Smooth muscle cell (in vitro differentiated cells): ENCODE measurements around the gene DPYSL4. TPM values are rescaled to one million over a fixed set of nuclear protein-coding genes. Genes with fewer than 3 reads are reported as not detected.

ENCODE experiments used
- DNase-seq: peaks from one replicate; lab custom pipeline; 2025; ENCODE audit not compliant: unreplicated experiment; lab: John Stamatoyannopoulos, UW
- H2AFZ ChIP-seq: fragments of 200-600 bp; sonication (generic); 2 replicates; pipeline ENCODE4 v1.6.0; 2016; ENCODE audit warnings: antibody characterized with exemption, low read depth, mild to moderate bottlenecking
- H3F3A ChIP-seq: fragments of 200-600 bp; sonication (generic); 2 replicates; pipeline ENCODE4 v1.6.0; 2017; ENCODE audit warnings: antibody characterized with exemption, low read depth
- H3K27ac ChIP-seq: fragments of 200-600 bp; sonication (generic); 2 replicates; pipeline ENCODE4 v1.5.1; 2016; ENCODE audit warnings: low read depth, mild to moderate bottlenecking
- H3K27me3 ChIP-seq: fragments of 200-600 bp; sonication (generic); 2 replicates; pipeline ENCODE4 v1.6.1; 2016; ENCODE audit warnings: low read depth, mild to moderate bottlenecking
- H3K36me3 ChIP-seq: fragments of 200-600 bp; sonication (generic); 2 replicates; pipeline ENCODE4 v1.5.1; 2016; ENCODE audit warnings: low read depth
- H3K4me1 ChIP-seq: fragments of 200-600 bp; sonication (generic); 2 replicates; pipeline ENCODE4 v1.5.1; 2016; ENCODE audit warnings: low read depth
- H3K4me2 ChIP-seq: fragments of 200-600 bp; sonication (generic); 2 replicates; pipeline ENCODE4 v1.6.0; 2016; ENCODE audit warnings: mild to moderate bottlenecking
- H3K4me3 ChIP-seq: fragments of 200-600 bp; sonication (generic); 2 replicates; pipeline ENCODE4 v1.5.1; 2016; ENCODE audit warnings: mild to moderate bottlenecking
- H3K79me2 ChIP-seq: fragments of 200-600 bp; sonication (generic); 2 replicates; pipeline ENCODE4 v1.6.0; 2016; ENCODE audit warnings: low read depth, mild to moderate bottlenecking
- H3K9ac ChIP-seq: fragments of 200-600 bp; sonication (generic); 2 replicates; pipeline ENCODE4 v1.6.0; 2016; ENCODE audit warnings: low read depth
- H3K9me3 ChIP-seq: fragments of 200-600 bp; sonication (generic); replicated peaks from 2 replicates; pipeline ENCODE4 v1.5.1; 2016; ENCODE audit warnings: low read depth
- H4K20me1 ChIP-seq: fragments of 200-600 bp; sonication (generic); 2 replicates; pipeline ENCODE4 v1.6.0; 2016; ENCODE audit warnings: low read depth
- CTCF ChIP-seq: fragments of 200-600 bp; sonication (generic); IDR thresholded peaks from 2 replicates; pipeline ENCODE4 v1.5.1; 2017; ENCODE audit warnings: borderline replicate concordance, mild to moderate bottlenecking, antibody characterized with exemption; ENCODE audit not compliant: insufficient read depth, poor library complexity, severe bottlenecking
- WGBS: methylation state at CpG from one replicate; pipeline ENCODE4 v1.1.7; 2016; ENCODE audit warnings: low lambda C conversion rate; 5-methylcytosine and 5-hydroxymethylcytosine counted together
- polyA plus RNA-seq: library from polyadenylated mRNA; unstranded; fragments of >200 nt; fragmentation: Nextera tagmentation; extraction: Ambion mirVana; gene quantifications from 2 replicates; pipeline ENCODE4 v1.2.1, GENCODE V29; 2016
- total RNA-seq: library from RNA; depleted of rRNA; stranded (reverse); fragments of >200 nt; gene quantifications from 2 replicates; pipeline ENCODE4 v1.2.3, GENCODE V29; 2014

The DPYSL4 gene
- total and polyA plus RNA-seq, 2 experiments from 2014 or later = 6.0 to 7.4 TPM

GRCh38 chr10:132239126-132240031, 52.6 kb downstream of the DPYSL4 start:
- WGBS = 74% methylated on average over 29 of the region's 29 CpGs
- Histone ChIP-seq H3K79me2 (no peaks in the 10 kb centered on the region), H3K4me2 (no peak overlapping the region), H3K9ac (no peak overlapping the region), H3K27me3 (no peaks in the 10 kb centered on the region), H4K20me1 (no peaks in the 10 kb centered on the region), H3K9me3 (no peaks in the 10 kb centered on the region), H2AFZ (no peak overlapping the region), H3K4me1 (peaks cover 8% of the 10 kb centered on the region), H3K27ac (no peak overlapping the region), H3K4me3 (no peak overlapping the region), H3K36me3 (no peaks in the 10 kb centered on the region), H3F3A (no peaks in the 10 kb centered on the region)
- no peak for TF ChIP-seq CTCF
- DNase-seq = no peak

- no peaks in the 10 kb centered on the region for H3F3A ChIP-seq
- no peaks in the 10 kb centered on the region for H3K36me3 ChIP-seq
- H3K27me3 ChIP-seq = no peaks in the 10 kb centered on the region
- WGBS = 98% methylated on average over 15 of the region's 15 CpGs
- no peak for TF ChIP-seq CTCF
- H2AFZ ChIP-seq = no peak overlapping the region
- no peaks in the 10 kb centered on the region for H3K79me2 ChIP-seq
- no peaks in the 10 kb centered on the region for H3K9me3 ChIP-seq
- H3K9ac ChIP-seq = no peak overlapping the region
- H3K4me3 ChIP-seq = no peak overlapping the region
- H3K4me1 ChIP-seq = peaks cover 8% of the 10 kb centered on the region
- no peak overlapping the region for H3K4me2 ChIP-seq
- no peaks in the 10 kb centered on the region for H4K20me1 ChIP-seq
- H3K27ac ChIP-seq = no peak overlapping the region
- no peak for DNase-seq
These were observed 53.4 kb downstream of the DPYSL4 start for GRCh38 chr10:132240156-132240555.

- 89% methylated on average over 15 of the region's 16 CpGs for WGBS
- Histone ChIP-seq H3K9ac (no peak overlapping the region), H3K4me2 (no peak overlapping the region), H4K20me1 (no peaks in the 10 kb centered on the region), H3K9me3 (no peaks in the 10 kb centered on the region), H3K27ac (no peak overlapping the region), H3K4me3 (no peak overlapping the region), H3K27me3 (no peaks in the 10 kb centered on the region), H3F3A (no peaks in the 10 kb centered on the region), H3K4me1 (peaks cover 11% of the 10 kb centered on the region), H3K79me2 (no peaks in the 10 kb centered on the region), H2AFZ (no peak overlapping the region), H3K36me3 (no peaks in the 10 kb centered on the region)
- DNase-seq = no peak
- no peak for TF ChIP-seq CTCF
These were observed 53.8 kb downstream of the DPYSL4 start for GRCh38 chr10:132240581-132240980.
